Naive thymus-derived CD4-positive, alpha-beta T cell (primary cell): Measurements from ENCODE around the gene ZBTB20. TPM values are rescaled to one million over a fixed set of nuclear protein-coding genes. Genes with fewer than 3 reads are reported as not detected.

ENCODE experiments used
- ATAC-seq: fragments of 150-1000 bp; cut with Tn5 transposase; 2 replicates; pipeline ENCODE4 v1.10.0; 2021; ENCODE audit warnings: mild to moderate bottlenecking, moderate library complexity
- CTCF ChIA-PET: fragments of 350-600 bp; sonication (Branson Sonifier 250); formaldehyde crosslinking; loops from one replicate; lab custom pipeline; 2021; ENCODE audit warnings: antibody characterized with exemption; lab: Charles Lee
- POLR2A ChIA-PET: fragments of 350-600 bp; sonication (Branson Sonifier 250); formaldehyde crosslinking; loops from one replicate; lab custom pipeline; 2021; ENCODE audit warnings: antibody characterized with exemption, inconsistent platforms; lab: Charles Lee
- DNase-seq, 9 donors: peaks; one replicate each; pipeline versions ENCODE4 v3.0.0 to v3.0.0-alpha.2; 2020 to 2022; ENCODE audit warnings: mixed read lengths in 1 of 9
- H3K27ac ChIP-seq: one replicate; pipeline ENCODE4 v1.7.0; 2013; ENCODE audit warnings: mild to moderate bottlenecking, low read depth, low read length, moderate library complexity
- H3K27me3 ChIP-seq, 2 donors: one replicate each; pipeline ENCODE4 v1.7.0; 2013; ENCODE audit warnings: low read length in 2 of 2, mild to moderate bottlenecking in 2 of 2, moderate library complexity in 2 of 2; ENCODE audit not compliant: control insufficient read depth in 2 of 2, insufficient read depth in 2 of 2
- H3K36me3 ChIP-seq, 3 experiments: 1 replicate in 2 of 3; 2 replicates in 1 of 3; pipeline ENCODE4 v1.7.0; 2013; ENCODE audit warnings: low read length in 3 of 3, mild to moderate bottlenecking in 3 of 3, moderate library complexity in 1 of 3; ENCODE audit not compliant: insufficient read depth in 3 of 3, control insufficient read depth in 2 of 3
- H3K4me1 ChIP-seq, 2 donors: one replicate each; pipeline ENCODE4 v1.7.0; 2013; ENCODE audit warnings: low read length in 2 of 2, mild to moderate bottlenecking in 2 of 2, moderate library complexity in 1 of 2; ENCODE audit not compliant: control insufficient read depth in 2 of 2, insufficient read depth in 2 of 2
- H3K4me3 ChIP-seq: 2 replicates; pipeline ENCODE4 v1.7.0; 2013; ENCODE audit warnings: mild to moderate bottlenecking, low read length
- H3K9me3 ChIP-seq, 3 experiments: 1 replicate in 2 of 3; 2 replicates in 1 of 3; pipeline ENCODE4 v1.7.0; 2013; ENCODE audit warnings: low read length in 3 of 3; ENCODE audit not compliant: control insufficient read depth in 2 of 3
- H3K27ac Mint-ChIP-seq, 9 donors: one replicate each; pipeline ENCODE4 v1.8.0; 2020 to 2022; ENCODE audit warnings: mixed read lengths in 9 of 9, mild to moderate bottlenecking in 8 of 9, moderate library complexity in 5 of 9, inconsistent platforms in 2 of 9
- H3K27me3 Mint-ChIP-seq, 5 donors: one replicate each; pipeline ENCODE4 v1.8.0; 2021 to 2022; ENCODE audit warnings: mixed read lengths in 5 of 5, mild to moderate bottlenecking in 1 of 5
- H3K36me3 Mint-ChIP-seq, 5 donors: one replicate each; pipeline ENCODE4 v1.8.0; 2020 to 2022; ENCODE audit warnings: mixed read lengths in 5 of 5, mild to moderate bottlenecking in 3 of 5, inconsistent platforms in 1 of 5
- H3K4me1 Mint-ChIP-seq, 7 donors: one replicate each; pipeline ENCODE4 v1.8.0; 2020 to 2022; ENCODE audit warnings: mixed read lengths in 7 of 7, mild to moderate bottlenecking in 3 of 7, inconsistent platforms in 1 of 7
- H3K4me3 Mint-ChIP-seq, 10 donors: one replicate each; pipeline ENCODE4 v1.8.0; 2020 to 2022; ENCODE audit warnings: mild to moderate bottlenecking in 10 of 10, mixed read lengths in 10 of 10, moderate library complexity in 6 of 10, inconsistent platforms in 2 of 10
- H3K9me3 Mint-ChIP-seq, 11 donors: one replicate each; pipeline ENCODE4 v1.8.0; 2020 to 2022; ENCODE audit warnings: mixed read lengths in 11 of 11, mild to moderate bottlenecking in 4 of 11, inconsistent platforms in 1 of 11, moderate library complexity in 1 of 11
- intact Hi-C, 2 donors: fragments of 100-400 bp; cut with micrococcal nuclease; formaldehyde crosslinking; loops; one replicate each; pipeline ENCODE4 v1.15.1; 2023
- polyA plus RNA-seq, 2 donors: library from polyadenylated mRNA; unstranded; fragments of 300-500 nt; fragmentation: Illumina TruSeq; gene quantifications; one replicate each; pipeline ENCODE4 v1.2.3, GENCODE V29; 2021
- total RNA-seq, 6 experiments: library from RNA in 5 of 6; stranded (reverse) in 5 of 6; gene quantifications; 1 replicate in 5 of 6; 2 replicates in 1 of 6; pipeline ENCODE4 v1.2.3 and lab custom pipeline; 2021 to 2026

The ZBTB20 gene
- total and polyA plus RNA-seq, 7 experiments from 2014 or later = 14.9 to 69.5 (median 59.2) TPM

DNA sequence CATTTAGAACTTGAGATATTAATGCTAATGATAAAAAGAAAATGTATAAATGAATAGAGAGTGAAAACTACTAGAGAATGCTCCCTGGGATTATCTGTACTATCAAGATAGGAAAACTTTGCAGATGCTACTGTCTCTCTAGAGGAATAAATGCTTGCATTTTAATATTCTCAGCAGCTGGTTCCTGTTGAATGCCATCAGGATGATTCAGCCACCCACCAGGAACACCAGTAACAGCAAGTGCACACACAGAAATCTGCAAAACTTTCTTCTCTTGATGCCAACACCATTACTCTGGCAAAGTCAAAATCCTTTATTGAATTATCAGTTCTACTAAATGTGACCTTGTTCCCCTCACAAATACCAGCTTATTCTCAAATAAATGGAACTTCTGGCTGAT lies 704.8 kb downstream of the ZBTB20 start:
- Mint-ChIP-seq H3K36me3 (peaks cover 0 to 3% (median 0%) of the 10 kb centered on the region in 5 donors), H3K4me1 (peaks cover 0 to 12% (median 3%) of the 10 kb centered on the region in 7 donors), H3K27me3 (no peaks in the 10 kb centered on the region), H3K4me3 (no peak overlapping the region), H3K27ac (no peak overlapping the region), H3K9me3 (no peaks in the 10 kb centered on the region)
- CTCF ChIA-PET = no interaction called here
- H3K27me3 ChIP-seq = no peaks in the 10 kb centered on the region
- H3K9me3 ChIP-seq = no peaks in the 10 kb centered on the region
- no peaks in the 10 kb centered on the region for H3K4me1 ChIP-seq
- no peak overlapping the region for H3K4me3 ChIP-seq
- H3K36me3 ChIP-seq = no peaks in the 10 kb centered on the region
- intact Hi-C loops = no loop called here
- ATAC-seq = no peak
- no peak for DNase-seq
- no peak overlapping the region for H3K27ac ChIP-seq
- POLR2A ChIA-PET = no interaction called here

DNA sequence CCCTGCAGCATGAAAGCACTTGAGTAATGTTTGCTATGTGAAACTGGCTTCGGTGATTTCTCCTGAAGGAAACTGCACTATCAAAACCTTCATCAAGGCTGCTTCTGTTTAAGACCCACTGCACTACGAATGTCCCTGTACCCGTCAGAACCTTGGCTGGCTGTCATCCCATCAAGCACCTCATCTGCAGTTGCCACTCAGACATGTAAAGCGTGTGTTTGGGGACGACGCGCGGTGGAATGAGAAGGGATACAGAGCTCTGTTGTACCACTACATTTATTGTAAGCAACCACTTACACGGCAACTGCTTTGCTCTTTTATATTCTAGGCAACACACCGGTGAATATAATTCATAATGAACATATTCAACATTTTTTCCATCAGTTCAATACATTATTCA lies 705.7 kb downstream of the ZBTB20 start:
- Mint-ChIP-seq H3K36me3 (peaks cover 0 to 3% (median 0%) of the 10 kb centered on the region in 5 donors), H3K4me3 (no peak overlapping the region), H3K27ac (no peak overlapping the region), H3K4me1 (peaks cover 0 to 12% (median 3%) of the 10 kb centered on the region in 7 donors), H3K9me3 (no peaks in the 10 kb centered on the region), H3K27me3 (no peaks in the 10 kb centered on the region)
- no peaks in the 10 kb centered on the region for H3K36me3 ChIP-seq
- H3K4me1 ChIP-seq = no peaks in the 10 kb centered on the region
- ATAC-seq (no peak), DNase-seq (no peak)
- intact Hi-C loops = no loop called here
- CTCF ChIA-PET = no interaction called here
- no peaks in the 10 kb centered on the region for H3K9me3 ChIP-seq
- H3K4me3 ChIP-seq = no peak overlapping the region
- H3K27me3 ChIP-seq = no peaks in the 10 kb centered on the region
- POLR2A ChIA-PET = no interaction called here
- H3K27ac ChIP-seq = no peak overlapping the region

DNA sequence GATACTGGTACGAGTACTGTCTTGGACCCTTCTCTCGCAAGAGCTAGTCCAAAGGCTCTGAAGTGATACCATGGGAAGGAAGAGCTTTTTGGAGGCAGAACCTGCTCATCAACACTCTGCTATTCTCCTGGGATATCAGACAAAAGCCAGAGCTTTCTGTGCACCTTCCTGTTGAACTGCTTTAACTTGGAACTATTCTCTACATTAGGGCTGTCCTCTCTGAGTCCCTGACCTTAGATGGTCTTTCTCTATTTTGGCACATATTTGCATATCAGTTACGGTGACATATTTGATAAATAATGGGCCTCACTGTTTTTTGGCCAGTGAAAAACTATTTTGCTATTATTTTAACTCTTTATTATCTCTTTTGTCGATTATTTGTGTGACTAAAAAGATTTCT lies 706.4 kb downstream of the ZBTB20 start:
- H3K27ac Mint-ChIP-seq = no peak overlapping the region

DNA sequence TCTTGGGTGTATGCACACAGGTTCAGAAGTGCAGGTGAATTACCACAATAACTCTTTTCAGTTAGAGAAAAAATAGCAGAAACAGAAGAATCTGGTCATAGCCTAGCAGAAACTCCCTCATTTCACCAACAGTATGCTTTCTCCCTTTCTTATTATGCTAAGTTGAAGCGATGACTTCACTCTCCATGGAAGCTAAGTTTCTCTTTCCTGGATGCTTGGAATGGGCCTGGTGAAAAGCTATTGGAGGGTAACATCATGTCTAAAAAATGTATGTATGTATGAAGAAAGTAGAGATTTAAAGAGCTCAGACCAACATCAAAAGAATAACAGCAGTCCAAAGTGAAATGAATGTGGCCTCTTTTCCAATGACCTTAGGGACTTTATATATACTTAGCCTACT lies 707.8 kb downstream of the ZBTB20 start:
- Mint-ChIP-seq H3K27ac (no peak overlapping the region), H3K27me3 (no peaks in the 10 kb centered on the region), H3K4me3 (no peak overlapping the region), H3K36me3 (peaks cover 0 to 8% (median 0%) of the 10 kb centered on the region in 5 donors), H3K4me1 (peaks cover 0 to 12% (median 5%) of the 10 kb centered on the region in 7 donors), H3K9me3 (no peaks in the 10 kb centered on the region)
- no peaks in the 10 kb centered on the region for H3K9me3 ChIP-seq
- ATAC-seq (no peak), DNase-seq (no peak)
- ChIA-PET CTCF (interaction anchor here (0.6 kb wide), 1 partner anchor 13 kb away, joined by 5 read pairs; no protein-coding TSS in a partner anchor), POLR2A (interaction anchor here (0.6 kb wide), 2 partner anchors 570 to 871 kb away, joined by 3 to 5 read pairs; no protein-coding TSS in a partner anchor)
- no peaks in the 10 kb centered on the region for H3K27me3 ChIP-seq
- H3K4me1 ChIP-seq = no peaks in the 10 kb centered on the region
- intact Hi-C loops = no loop called here
- H3K4me3 ChIP-seq = no peak overlapping the region
- no peaks in the 10 kb centered on the region for H3K36me3 ChIP-seq
- no peak overlapping the region for H3K27ac ChIP-seq

More for the DNA sequence above, 706.4 kb downstream of the ZBTB20 start:
- no peaks in the 10 kb centered on the region for H3K27me3 ChIP-seq
- H3K4me1 ChIP-seq = no peaks in the 10 kb centered on the region
- no peaks in the 10 kb centered on the region for H3K9me3 Mint-ChIP-seq
- ChIA-PET POLR2A (interaction anchor here (0.6 kb wide), 1 partner anchor 24 kb away, joined by 3 read pairs; no protein-coding TSS in a partner anchor), CTCF (no interaction called here)
- H3K4me3 Mint-ChIP-seq = no peak overlapping the region
- no peaks in the 10 kb centered on the region for H3K36me3 ChIP-seq
- peaks cover 0 to 3% (median 0%) of the 10 kb centered on the region in 5 donors for H3K36me3 Mint-ChIP-seq
- H3K4me1 Mint-ChIP-seq = peaks cover 0 to 12% (median 3%) of the 10 kb centered on the region in 7 donors
- no peaks in the 10 kb centered on the region for H3K9me3 ChIP-seq
- H3K27ac ChIP-seq = no peak overlapping the region
- intact Hi-C loops = no loop called here
- no peaks in the 10 kb centered on the region for H3K27me3 Mint-ChIP-seq
- no peak overlapping the region for H3K4me3 ChIP-seq
- no peak for ATAC-seq
- DNase-seq = no peak

DNA sequence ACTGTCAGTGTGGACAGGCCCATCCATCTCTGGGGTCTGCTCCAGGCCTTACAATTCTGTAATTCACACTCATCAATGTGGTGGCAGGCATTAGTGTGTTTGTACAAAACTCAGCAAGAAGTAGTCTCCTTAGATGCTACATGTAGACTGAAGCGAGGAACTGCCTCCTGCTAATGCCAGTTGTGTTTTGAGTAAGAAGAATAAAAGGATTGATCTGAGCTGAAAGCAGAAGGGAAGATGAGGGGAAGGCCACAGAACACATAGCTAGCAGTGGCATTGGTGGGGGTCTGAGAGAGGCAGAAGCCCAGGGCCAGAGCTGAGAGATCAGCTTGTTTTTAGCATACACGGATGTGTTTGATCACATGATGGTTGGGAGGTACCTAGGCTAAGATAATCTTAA lies 709.2 kb downstream of the ZBTB20 start:
- CTCF ChIA-PET = no interaction called here

DNA sequence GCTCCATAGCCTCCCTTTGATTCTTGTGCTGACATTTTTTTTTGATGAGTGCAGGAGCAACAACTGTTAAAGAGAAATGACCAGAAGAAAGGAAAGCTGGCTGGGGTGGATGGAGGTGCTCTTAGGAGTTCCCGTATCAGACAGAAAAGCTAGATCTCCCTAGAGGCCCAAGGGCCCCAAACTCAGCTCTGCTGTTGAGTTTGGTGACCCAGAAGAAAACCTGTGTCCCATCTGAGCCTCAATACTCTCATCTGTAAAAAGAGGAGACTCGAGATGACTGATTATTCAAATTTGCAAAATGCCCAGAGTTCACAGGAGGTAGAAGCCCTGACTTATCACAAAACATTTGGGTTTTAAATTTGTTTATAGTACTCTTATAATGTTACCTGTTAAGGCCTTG lies 710.9 kb downstream of the ZBTB20 start:
- Histone ChIP-seq H3K36me3 (no peaks in the 10 kb centered on the region), H3K4me3 (no peak overlapping the region), H3K9me3 (no peaks in the 10 kb centered on the region), H3K27ac (no peak overlapping the region), H3K4me1 (no peaks in the 10 kb centered on the region), H3K27me3 (no peaks in the 10 kb centered on the region)
- no peaks in the 10 kb centered on the region for H3K27me3 Mint-ChIP-seq
- no peak overlapping the region for H3K27ac Mint-ChIP-seq
- POLR2A ChIA-PET = no interaction called here
- H3K4me3 Mint-ChIP-seq = no peak overlapping the region
- H3K36me3 Mint-ChIP-seq = peaks cover 0 to 8% (median 0%) of the 10 kb centered on the region in 5 donors
- ATAC-seq (no peak), DNase-seq (no peak)
- peaks cover 0 to 8% (median 6%) of the 10 kb centered on the region in 7 donors for H3K4me1 Mint-ChIP-seq
- CTCF ChIA-PET = no interaction called here
- H3K9me3 Mint-ChIP-seq = no peaks in the 10 kb centered on the region
- intact Hi-C loops = no loop called here

More for the DNA sequence above, 709.2 kb downstream of the ZBTB20 start:
- Mint-ChIP-seq H3K27ac (peak overlapping the region in 1 of 9 donors; percentile 5), H3K4me1 (peaks cover 0 to 12% (median 6%) of the 10 kb centered on the region in 7 donors), H3K9me3 (no peaks in the 10 kb centered on the region), H3K36me3 (peaks cover 0 to 8% (median 0%) of the 10 kb centered on the region in 5 donors), H3K27me3 (no peaks in the 10 kb centered on the region), H3K4me3 (peak overlapping the region in 1 of 10 donors; percentile 9)
- Histone ChIP-seq H3K27ac (no peak overlapping the region), H3K4me1 (no peaks in the 10 kb centered on the region), H3K4me3 (no peak overlapping the region), H3K27me3 (no peaks in the 10 kb centered on the region), H3K9me3 (no peaks in the 10 kb centered on the region), H3K36me3 (no peaks in the 10 kb centered on the region)
- DNase-seq (no peak), ATAC-seq (no peak)
- POLR2A ChIA-PET = no interaction called here
- intact Hi-C loops = no loop called here
